ENCODE measurements around the gene PDXK. TPM values are rescaled to one million over a fixed set of nuclear protein-coding genes. Genes with fewer than 3 reads are reported as not detected.

The PDXK gene
- total and polyA plus RNA-seq, 9 of the 15 experiments (the other 6 are each of a cell fraction or from before 2014, with no cell fraction given), result 5.6 to 162 (median 76.5) TPM

DNA sequence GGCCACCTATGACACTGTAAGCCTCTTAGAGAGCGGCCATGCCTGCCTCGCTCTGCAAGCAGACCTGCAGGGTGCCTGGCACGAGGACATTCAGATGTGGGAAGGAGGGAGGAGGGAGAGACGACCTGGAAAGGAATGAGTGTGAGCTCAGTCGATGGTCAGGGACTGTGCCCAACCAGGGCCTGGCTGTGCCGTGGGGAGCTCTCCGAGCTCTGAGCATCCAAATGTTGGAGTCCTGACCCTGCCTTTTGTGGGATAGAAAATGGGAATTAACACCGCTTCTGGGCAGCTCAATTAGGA, 49.9 kb downstream of the PDXK start (continued):
- TF ChIP-seq ZNF143 (CRISPR knock-in tag; IDR thresholded peaks at IDR 0.05), result peak; percentile 56
- TF ChIP-seq ESRRB (CRISPR knock-in tag; IDR thresholded peaks at IDR 0.05; ENCODE audit: borderline replicate concordance), result no peak
- no peak for TF ChIP-seq HSF4 (CRISPR knock-in tag; IDR thresholded peaks at IDR 0.05; ENCODE audit: borderline replicate concordance)

DNA sequence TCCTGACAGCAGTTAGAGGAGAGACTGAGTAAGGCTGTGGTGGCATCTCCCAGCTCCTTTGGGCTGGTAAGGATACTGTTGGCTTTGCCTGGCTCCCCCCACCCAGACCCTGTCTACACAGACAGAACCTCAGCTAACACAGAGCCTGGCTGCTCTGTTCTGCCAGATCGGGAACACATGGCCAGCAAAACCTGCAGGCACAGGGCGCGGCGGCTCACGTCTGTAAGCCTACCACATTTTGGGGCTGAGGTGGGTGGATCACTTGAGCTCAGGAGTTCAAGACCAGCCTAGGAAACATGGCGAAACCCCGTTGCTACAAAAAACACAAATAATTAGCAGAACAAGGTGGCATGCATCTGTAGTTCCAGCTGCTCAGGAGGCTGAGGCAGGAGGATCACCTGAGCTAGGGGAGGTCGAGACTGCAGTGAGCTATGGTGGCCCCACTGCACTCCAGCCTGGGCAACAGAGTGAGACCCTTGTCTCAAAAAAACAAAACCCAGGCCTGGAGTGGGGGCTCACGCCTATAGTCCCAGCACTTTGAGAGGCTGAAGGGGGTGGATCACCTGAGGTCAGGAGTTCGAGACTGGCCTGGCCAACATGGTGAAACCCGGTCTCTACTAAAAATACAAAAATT, 50.5 kb downstream of the PDXK start:
- Histone ChIP-seq H3K27ac (ENCODE audit: extremely low read depth, low read depth, low read length) (no peak overlapping the region), H3K4me1 (replicated peaks in 1 of 2; ENCODE audit: control insufficient read depth in 2 of 2, insufficient read depth in 2 of 2, low read length in 2 of 2) (peaks cover 33 to 63% of the 10 kb centered on the region in 2 experiments), H3K9me1 (ENCODE audit: control insufficient read depth, insufficient read depth, low read length) (peaks cover 8% of the 10 kb centered on the region), H3K9ac (ENCODE audit: insufficient read depth in 1 of 2, low read depth in 2 of 2, low read length in 2 of 2) (peak overlapping the region in 1 of 2 experiments; percentile 6; a peak in 1 of 4 replicates), H3K4me2 (ENCODE audit: insufficient read depth, low read length) (no peak overlapping the region), H2AFZ (ENCODE audit: low read depth, low read length) (no peak overlapping the region), H3K27me3 (ENCODE audit: control insufficient read depth in 2 of 2, insufficient read depth in 2 of 2, low read length in 2 of 2) (no peaks in the 10 kb centered on the region), H3K9me3 (replicated peaks; ENCODE audit: control insufficient read depth, insufficient read depth, low read depth, low read length) (no peaks in the 10 kb centered on the region), H3K4me3 (no peak overlapping the region), H3K36me3 (ENCODE audit: control insufficient read depth, insufficient read depth, low read length) (peaks cover 24% of the 10 kb centered on the region), H4K20me1 (replicated peaks; ENCODE audit: control insufficient read depth, insufficient read depth, low read length) (no peaks in the 10 kb centered on the region), H3K79me2 (ENCODE audit: control insufficient read depth, insufficient read depth, low read length) (0 out of 3 replicates have a peak, but pooled peaks cover 1% of the 10 kb centered on the region)
- intact Hi-C loops (cut with micrococcal nuclease), result no loop called here
- DNase-seq (ENCODE audit: extremely low read depth in 1 of 4, low spot score in 3 of 4), result no peak
- CTCF ChIA-PET (ENCODE audit: low intra/inter-chr PET ratio), result no interaction called here
- in situ Hi-C loops (cut with MboI), result no loop called here
- ATAC-seq, result no peak
- no peak for FAIRE-seq
- no TSS peak for BruUV-seq (replicated peaks)
- POLR2A ChIA-PET, result interaction anchor here (0.6 to 1.6 kb wide), 5 partner anchors 13 to 103 kb away, joined by 3 to 6 read pairs (median 4); no protein-coding TSS in a partner anchor
- WGBS (ENCODE audit: insufficient coverage, low coverage, missing lambda C conversion rate), result 88% methylated on average over 11 of the region's 11 CpGs
- TF ChIP-seq BRF1 (IDR thresholded peaks at IDR 0.05; ENCODE audit: borderline replicate concordance, extremely low read depth, insufficient read length), result no peak
- no peak for TF ChIP-seq HES1 (IDR thresholded peaks at IDR 0.05; ENCODE audit: low read depth)
- TF ChIP-seq ZBTB9 (CRISPR knock-in tag; IDR thresholded peaks at IDR 0.05), result no peak
- TF ChIP-seq, protein P1, sequence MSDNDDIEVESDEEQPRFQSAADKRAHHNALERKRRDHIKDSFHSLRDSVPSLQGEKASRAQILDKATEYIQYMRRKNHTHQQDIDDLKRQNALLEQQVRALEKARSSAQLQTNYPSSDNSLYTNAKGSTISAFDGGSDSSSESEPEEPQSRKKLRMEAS (CRISPR knock-in tag; IDR thresholded peaks at IDR 0.05), result peak; percentile 30; the same call in 1 of the 2 replicates
- no peak for TF ChIP-seq ZBED1 (IDR thresholded peaks at IDR 0.05)
- TF ChIP-seq GATA2 (CRISPR knock-in tag; IDR thresholded peaks at IDR 0.05), result no peak
- TF ChIP-seq U2AF1 (optimal IDR thresholded peaks at IDR 0.05; ENCODE audit: low read depth, low read length), result no peak
- no peak for TF ChIP-seq TBL1XR1 (IDR thresholded peaks at IDR 0.05; ENCODE audit: low read length in 2 of 2)
- TF ChIP-seq, protein P2, sequence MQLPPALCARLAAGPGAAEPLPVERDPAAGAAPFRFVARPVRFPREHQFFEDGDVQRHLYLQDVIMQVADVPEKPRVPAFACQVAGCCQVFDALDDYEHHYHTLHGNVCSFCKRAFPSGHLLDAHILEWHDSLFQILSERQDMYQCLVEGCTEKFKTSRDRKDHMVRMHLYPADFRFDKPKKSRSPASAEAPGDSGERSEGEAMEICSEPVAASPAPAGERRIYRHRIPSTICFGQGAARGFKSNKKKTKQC (CRISPR knock-in tag; IDR thresholded peaks at IDR 0.05), result 0 out of 2 replicates have a peak, but pooled peaks have one; percentile 15
- no peak for TF ChIP-seq BCLAF1 (IDR thresholded peaks at IDR 0.05; ENCODE audit: borderline replicate concordance in 1 of 2, control insufficient read depth in 1 of 2, low read depth in 2 of 2, low read length in 1 of 2)
- TF ChIP-seq BHLHE40 (IDR thresholded peaks at IDR 0.05; ENCODE audit: low read length), result no peak

Measured in K562 (cell line).